ENCODE measurements around the gene ALLC. TPM values are rescaled to one million over a fixed set of nuclear protein-coding genes. Genes with fewer than 3 reads are reported as not detected.

The ALLC gene
- total RNA-seq, 1 experiment from 2014 or later, result not detected

- Histone ChIP-seq H3K4me2 (ENCODE audit: low read depth, low read length, poor library complexity, severe bottlenecking) (no peak overlapping the region), H3K36me3 (ENCODE audit: insufficient read depth, low read length) (no peaks in the 10 kb centered on the region), H3K9me2 (replicated peaks; ENCODE audit: insufficient read depth, low read length) (no peaks in the 10 kb centered on the region), H3K79me2 (ENCODE audit: low read length) (no peaks in the 10 kb centered on the region), H3K4me3 (ENCODE audit: low read length) (no peak overlapping the region), H3K27ac (ENCODE audit: low read length) (no peak overlapping the region), H3K27me3 (ENCODE audit: low read length) (no peaks in the 10 kb centered on the region), H3K9ac (ENCODE audit: low read length) (no peak overlapping the region), H3K4me1 (ENCODE audit: low read length) (no peaks in the 10 kb centered on the region), H2AFZ (ENCODE audit: low read length) (no peak overlapping the region), H3K9me3 (ENCODE audit: low read length) (no peaks in the 10 kb centered on the region), H4K20me1 (ENCODE audit: insufficient read depth, low read depth, low read length) (no peaks in the 10 kb centered on the region)
- no peak for DNase-seq
Observed at GRCh38 chr2:3630631-3631030, 27.4 kb upstream of the ALLC start.

GRCh38 chr2:3631161-3631850, 26.7 kb upstream of the ALLC start:
- no peak overlapping the region for H3K4me2 ChIP-seq (ENCODE audit: low read depth, low read length, poor library complexity, severe bottlenecking)
- no peak overlapping the region for H3K27ac ChIP-seq (ENCODE audit: low read length)
- H3K9me3 ChIP-seq (ENCODE audit: low read length), result no peaks in the 10 kb centered on the region
- H4K20me1 ChIP-seq (ENCODE audit: insufficient read depth, low read depth, low read length), result no peaks in the 10 kb centered on the region
- no peaks in the 10 kb centered on the region for H3K4me1 ChIP-seq (ENCODE audit: low read length)
- DNase-seq, result no peak
- no peak overlapping the region for H2AFZ ChIP-seq (ENCODE audit: low read length)
- H3K36me3 ChIP-seq (ENCODE audit: insufficient read depth, low read length), result no peaks in the 10 kb centered on the region
- H3K4me3 ChIP-seq (ENCODE audit: low read length), result no peak overlapping the region
- H3K9ac ChIP-seq (ENCODE audit: low read length), result no peak overlapping the region
- no peaks in the 10 kb centered on the region for H3K79me2 ChIP-seq (ENCODE audit: low read length)
- H3K9me2 ChIP-seq (replicated peaks; ENCODE audit: insufficient read depth, low read length), result no peaks in the 10 kb centered on the region
- H3K27me3 ChIP-seq (ENCODE audit: low read length), result no peaks in the 10 kb centered on the region

DNA sequence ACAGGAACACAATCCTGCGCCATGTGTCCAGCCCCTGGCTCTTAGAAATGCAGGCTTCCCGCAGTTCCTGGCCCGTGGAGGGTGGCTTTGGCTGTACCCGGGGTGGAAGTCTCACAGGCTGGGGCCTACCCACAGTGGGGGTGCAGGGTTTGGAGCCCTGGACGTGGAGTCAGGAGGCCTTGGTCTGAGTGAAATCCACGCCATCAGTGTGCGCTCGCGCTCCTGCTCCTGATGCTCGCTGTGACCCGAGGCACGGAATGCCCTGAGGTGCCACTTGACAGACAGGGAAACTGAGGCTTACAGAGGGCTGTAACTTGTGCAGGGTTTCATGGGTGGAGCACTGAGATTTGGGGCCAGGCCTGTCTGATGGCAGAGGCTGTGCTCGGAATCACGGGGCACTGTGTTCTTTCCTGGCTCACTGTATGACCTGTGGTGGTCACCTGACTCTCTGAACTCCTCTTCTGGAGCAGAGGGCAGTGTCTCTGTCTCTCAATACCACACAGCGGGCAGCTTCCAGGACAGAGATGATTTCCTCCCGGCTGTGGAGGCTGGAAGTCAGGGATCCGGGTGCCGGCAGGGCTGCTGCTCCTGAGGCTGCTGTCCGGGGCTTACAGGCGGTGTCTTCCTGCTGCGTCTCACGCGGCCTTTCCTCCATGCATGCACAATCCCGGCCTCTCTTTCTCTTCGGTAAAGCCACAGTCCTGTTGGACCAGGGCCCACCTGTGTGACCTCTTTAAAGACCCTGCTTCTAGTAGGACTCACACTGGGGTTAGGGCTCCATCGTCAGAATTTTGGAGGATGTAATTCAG, 25.9 kb upstream of the ALLC start:
- Histone ChIP-seq H4K20me1 (ENCODE audit: insufficient read depth, low read depth, low read length) (no peaks in the 10 kb centered on the region), H3K27ac (ENCODE audit: low read length) (no peak overlapping the region), H3K9ac (ENCODE audit: low read length) (no peak overlapping the region), H3K4me3 (ENCODE audit: low read length) (no peak overlapping the region), H3K9me2 (replicated peaks; ENCODE audit: insufficient read depth, low read length) (no peaks in the 10 kb centered on the region), H3K9me3 (ENCODE audit: low read length) (no peaks in the 10 kb centered on the region), H3K79me2 (ENCODE audit: low read length) (no peaks in the 10 kb centered on the region), H3K4me1 (ENCODE audit: low read length) (no peaks in the 10 kb centered on the region), H3K27me3 (ENCODE audit: low read length) (no peaks in the 10 kb centered on the region), H3K36me3 (ENCODE audit: insufficient read depth, low read length) (no peaks in the 10 kb centered on the region), H3K4me2 (ENCODE audit: low read depth, low read length, poor library complexity, severe bottlenecking) (no peak overlapping the region), H2AFZ (ENCODE audit: low read length) (no peak overlapping the region)
- no peak for DNase-seq

DNA sequence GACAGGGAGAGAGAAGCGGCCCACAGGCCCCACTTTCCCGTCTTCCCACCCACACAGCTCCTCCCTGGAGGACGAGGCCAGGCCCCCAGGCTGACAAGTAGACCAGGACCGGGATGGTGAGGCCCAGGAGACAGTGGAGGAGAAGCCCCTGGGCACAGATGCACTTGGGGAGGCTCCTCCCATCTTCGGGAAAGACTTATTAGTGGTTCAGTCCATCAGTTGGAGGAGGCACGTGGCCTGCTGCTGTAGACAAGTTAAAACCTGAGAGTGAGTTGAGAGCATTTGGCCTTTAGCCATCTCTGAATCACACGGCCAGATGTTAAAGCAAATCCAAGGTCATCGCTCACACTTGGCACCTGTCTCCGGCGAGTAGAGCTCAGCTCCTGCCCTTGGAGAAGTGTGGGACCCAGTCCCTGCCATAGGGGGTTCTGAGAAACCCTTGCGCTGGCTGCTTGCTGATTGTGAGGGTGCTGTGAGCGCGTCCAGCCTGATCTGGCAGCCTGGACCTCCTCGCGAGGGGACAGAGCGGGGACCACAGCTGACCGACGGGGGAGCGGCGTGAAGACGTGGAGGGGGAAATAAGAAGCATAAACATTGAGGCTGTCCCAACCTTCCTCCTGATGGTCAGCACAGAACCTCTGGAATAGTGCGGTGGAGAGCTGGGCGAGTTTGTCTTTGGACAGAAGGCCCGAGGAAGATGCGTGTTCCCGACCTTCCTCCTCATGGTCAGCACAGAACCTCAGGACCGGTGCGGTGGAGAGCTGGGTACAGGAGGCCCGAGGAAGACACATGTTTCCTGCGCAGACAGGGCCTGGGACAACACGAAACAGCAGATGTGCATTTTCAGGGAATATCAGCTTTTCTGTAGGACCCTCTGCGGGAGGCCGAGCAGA, 24.7 kb upstream of the ALLC start:
- no peaks in the 10 kb centered on the region for H3K36me3 ChIP-seq (ENCODE audit: insufficient read depth, low read length)
- H3K27me3 ChIP-seq (ENCODE audit: low read length), result no peaks in the 10 kb centered on the region
- no peak overlapping the region for H2AFZ ChIP-seq (ENCODE audit: low read length)
- H3K9ac ChIP-seq (ENCODE audit: low read length), result no peak overlapping the region
- no peak for DNase-seq
- H3K4me3 ChIP-seq (ENCODE audit: low read length), result no peak overlapping the region
- H3K79me2 ChIP-seq (ENCODE audit: low read length), result no peaks in the 10 kb centered on the region
- no peaks in the 10 kb centered on the region for H4K20me1 ChIP-seq (ENCODE audit: insufficient read depth, low read depth, low read length)
- H3K27ac ChIP-seq (ENCODE audit: low read length), result no peak overlapping the region
- no peak overlapping the region for H3K4me2 ChIP-seq (ENCODE audit: low read depth, low read length, poor library complexity, severe bottlenecking)
- no peaks in the 10 kb centered on the region for H3K9me3 ChIP-seq (ENCODE audit: low read length)
- no peaks in the 10 kb centered on the region for H3K4me1 ChIP-seq (ENCODE audit: low read length)
- no peaks in the 10 kb centered on the region for H3K9me2 ChIP-seq (replicated peaks; ENCODE audit: insufficient read depth, low read length)

DNA sequence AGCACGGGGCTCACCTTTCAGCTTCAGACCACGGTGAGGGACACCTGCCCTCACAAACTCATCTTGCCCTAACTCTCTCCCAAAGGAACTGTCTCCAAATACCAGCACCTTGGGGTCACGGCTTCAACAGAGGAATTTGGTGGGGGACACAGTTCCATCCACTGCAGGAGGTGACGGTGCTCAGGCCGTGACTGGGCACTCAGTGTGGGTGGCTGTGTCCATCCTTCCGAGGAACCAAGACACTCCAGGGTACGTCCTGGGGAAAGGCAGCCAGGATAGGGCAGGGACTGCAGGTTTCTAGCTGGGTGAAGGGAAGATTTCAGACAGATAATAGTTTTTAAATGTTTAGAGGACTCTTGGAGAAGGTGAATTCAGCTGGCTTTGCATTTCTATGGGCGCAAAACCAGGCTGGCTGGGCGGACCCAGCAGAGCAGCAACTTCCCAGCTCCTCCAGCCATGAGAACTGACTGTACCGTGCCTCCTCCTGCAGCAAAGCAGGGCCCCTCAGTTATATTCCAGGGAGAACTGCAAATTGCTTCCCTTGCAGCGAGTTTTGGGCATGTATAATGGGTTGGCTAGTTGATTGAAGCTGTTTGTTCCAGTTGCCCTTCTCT, 23.9 kb upstream of the ALLC start:
- no peak overlapping the region for H3K27ac ChIP-seq (ENCODE audit: low read length)
- H3K36me3 ChIP-seq (ENCODE audit: insufficient read depth, low read length), result no peaks in the 10 kb centered on the region
- no peak for DNase-seq
- no peaks in the 10 kb centered on the region for H3K9me3 ChIP-seq (ENCODE audit: low read length)
- no peaks in the 10 kb centered on the region for H3K79me2 ChIP-seq (ENCODE audit: low read length)
- no peaks in the 10 kb centered on the region for H3K27me3 ChIP-seq (ENCODE audit: low read length)
- H3K4me1 ChIP-seq (ENCODE audit: low read length), result no peaks in the 10 kb centered on the region
- no peaks in the 10 kb centered on the region for H3K9me2 ChIP-seq (replicated peaks; ENCODE audit: insufficient read depth, low read length)
- H3K9ac ChIP-seq (ENCODE audit: low read length), result no peak overlapping the region
- H3K4me2 ChIP-seq (ENCODE audit: low read depth, low read length, poor library complexity, severe bottlenecking), result no peak overlapping the region
- no peaks in the 10 kb centered on the region for H4K20me1 ChIP-seq (ENCODE audit: insufficient read depth, low read depth, low read length)
- no peak overlapping the region for H3K4me3 ChIP-seq (ENCODE audit: low read length)
- no peak overlapping the region for H2AFZ ChIP-seq (ENCODE audit: low read length)

DNA sequence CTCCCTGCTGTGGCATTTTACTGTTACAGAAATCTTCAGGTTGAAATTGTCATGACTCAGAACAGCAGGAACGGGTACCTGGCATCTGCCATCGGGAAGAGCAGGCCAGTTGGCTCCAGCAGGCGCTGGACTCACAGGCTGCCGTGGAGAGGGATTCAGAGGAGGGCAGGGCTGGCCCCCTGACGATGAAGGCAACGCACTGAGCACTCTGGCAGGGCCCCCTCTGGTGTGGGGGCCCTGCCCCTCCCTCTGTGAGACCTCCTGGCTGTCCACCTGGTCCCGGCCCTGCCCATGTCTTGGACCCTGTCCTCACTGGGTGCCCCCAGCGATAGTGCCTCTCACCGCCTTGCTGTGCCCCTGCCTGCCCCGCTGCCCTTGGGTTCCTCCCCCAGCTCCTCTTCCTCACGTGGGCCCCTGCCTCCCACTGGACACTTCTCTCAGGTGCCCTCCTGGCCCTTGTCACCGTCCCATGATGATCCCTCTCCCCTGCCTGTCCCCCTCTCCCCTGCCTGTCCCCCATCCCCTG, 23.3 kb upstream of the ALLC start:
- Histone ChIP-seq H3K36me3 (ENCODE audit: insufficient read depth, low read length) (no peaks in the 10 kb centered on the region), H3K9me3 (ENCODE audit: low read length) (no peaks in the 10 kb centered on the region), H3K9me2 (replicated peaks; ENCODE audit: insufficient read depth, low read length) (no peaks in the 10 kb centered on the region), H2AFZ (ENCODE audit: low read length) (no peak overlapping the region), H3K79me2 (ENCODE audit: low read length) (no peaks in the 10 kb centered on the region), H3K27ac (ENCODE audit: low read length) (no peak overlapping the region), H3K4me1 (ENCODE audit: low read length) (no peaks in the 10 kb centered on the region), H3K4me3 (ENCODE audit: low read length) (no peak overlapping the region), H3K9ac (ENCODE audit: low read length) (no peak overlapping the region), H4K20me1 (ENCODE audit: insufficient read depth, low read depth, low read length) (no peaks in the 10 kb centered on the region), H3K27me3 (ENCODE audit: low read length) (no peaks in the 10 kb centered on the region), H3K4me2 (ENCODE audit: low read depth, low read length, poor library complexity, severe bottlenecking) (no peak overlapping the region)
- DNase-seq, result no peak

- Histone ChIP-seq H2AFZ (ENCODE audit: low read length) (no peak overlapping the region), H3K4me1 (ENCODE audit: low read length) (no peaks in the 10 kb centered on the region), H3K27ac (ENCODE audit: low read length) (no peak overlapping the region), H4K20me1 (ENCODE audit: insufficient read depth, low read depth, low read length) (no peaks in the 10 kb centered on the region), H3K4me3 (ENCODE audit: low read length) (no peak overlapping the region), H3K36me3 (ENCODE audit: insufficient read depth, low read length) (no peaks in the 10 kb centered on the region), H3K79me2 (ENCODE audit: low read length) (no peaks in the 10 kb centered on the region), H3K9ac (ENCODE audit: low read length) (no peak overlapping the region), H3K4me2 (ENCODE audit: low read depth, low read length, poor library complexity, severe bottlenecking) (no peak overlapping the region), H3K9me2 (replicated peaks; ENCODE audit: insufficient read depth, low read length) (no peaks in the 10 kb centered on the region), H3K27me3 (ENCODE audit: low read length) (no peaks in the 10 kb centered on the region), H3K9me3 (ENCODE audit: low read length) (no peaks in the 10 kb centered on the region)
- no peak for DNase-seq
Observed at GRCh38 chr2:3635171-3635974, 22.6 kb upstream of the ALLC start.
